ENCODE measurements around the gene CEP19.
A peak's percentile ranks its signal among the peaks of the same experiment; 100 is the strongest.

Gene CEP19

GRCh38 chr3:196741249-196741889, 29.3 kb upstream of the CEP19 start:
- no peak for DNase-seq (ENCODE audit: low read depth)
- H3K4me3 ChIP-seq (ENCODE audit: low read depth, low read length), result peak overlapping the region; percentile 70
- TF ChIP-seq CTCF (conservative IDR thresholded peaks at IDR 0.05; ENCODE audit: low read depth, low read length), result no peak

- H3K4me3 ChIP-seq (ENCODE audit: low read depth, low read length), result peak overlapping the region; percentile 70
- TF ChIP-seq CTCF (conservative IDR thresholded peaks at IDR 0.05; ENCODE audit: low read depth, low read length), result no peak
- DNase-seq (ENCODE audit: low read depth), result peak; percentile 84
Observed at GRCh38 chr3:196740481-196741248, 28.6 kb upstream of the CEP19 start.

- H3K4me3 ChIP-seq (ENCODE audit: low read depth, low read length), result peak within 1 kb of the TSS; percentile 70
- TF ChIP-seq CTCF (conservative IDR thresholded peaks at IDR 0.05; ENCODE audit: low read depth, low read length), result peak; percentile 1
- DNase-seq (ENCODE audit: low read depth), result peak; percentile 89
Observed at GRCh38 chr3:196739671-196740480, 27.8 kb upstream of the CEP19 start, which contains the start of gene PAK2. Gene PAK2, plus strand, starts transcription at chr3:196739857. Its CDS starts 42,790 bp downstream, at chr3:196782647.

- H3K4me3 ChIP-seq (ENCODE audit: low read depth, low read length), result no peak overlapping the region
- TF ChIP-seq CTCF (conservative IDR thresholded peaks at IDR 0.05; ENCODE audit: low read depth, low read length), result no peak
- no peak for DNase-seq (ENCODE audit: low read depth)
Observed at GRCh38 chr3:196737655-196738054, 25.6 kb upstream of the CEP19 start.

GRCh38 chr3:196736670-196737374, 24.8 kb upstream of the CEP19 start:
- DNase-seq (ENCODE audit: low read depth), result peak; percentile 76
- TF ChIP-seq CTCF (conservative IDR thresholded peaks at IDR 0.05; ENCODE audit: low read depth, low read length), result no peak
- no peak overlapping the region for H3K4me3 ChIP-seq (ENCODE audit: low read depth, low read length)

GRCh38 chr3:196735751-196736150, 23.7 kb upstream of the CEP19 start:
- peak; percentile 60 for DNase-seq (ENCODE audit: low read depth)
- TF ChIP-seq CTCF (conservative IDR thresholded peaks at IDR 0.05; ENCODE audit: low read depth, low read length), result no peak

More at GRCh38 chr3:196735751-196736150, 23.7 kb upstream of the CEP19 start:
- H3K4me3 ChIP-seq (ENCODE audit: low read depth, low read length), result no peak overlapping the region

Data from choroid plexus epithelial cell (primary cell).